ENCODE measurements around the gene LRP1B.

LRP1B gene

GRCh38 chr2:140942284-140942683 is 1188.5 kb downstream of the LRP1B start:
- no peak overlapping the region for H3K4me3 Mint-ChIP-seq
- H3K4me1 Mint-ChIP-seq: no peaks in the 10 kb centered on the region
- H3K27ac Mint-ChIP-seq: no peak overlapping the region
- no peaks in the 10 kb centered on the region for H3K9me3 Mint-ChIP-seq
- H3K27me3 Mint-ChIP-seq: no peaks in the 10 kb centered on the region
- no peaks in the 10 kb centered on the region for H3K36me3 Mint-ChIP-seq

DNA sequence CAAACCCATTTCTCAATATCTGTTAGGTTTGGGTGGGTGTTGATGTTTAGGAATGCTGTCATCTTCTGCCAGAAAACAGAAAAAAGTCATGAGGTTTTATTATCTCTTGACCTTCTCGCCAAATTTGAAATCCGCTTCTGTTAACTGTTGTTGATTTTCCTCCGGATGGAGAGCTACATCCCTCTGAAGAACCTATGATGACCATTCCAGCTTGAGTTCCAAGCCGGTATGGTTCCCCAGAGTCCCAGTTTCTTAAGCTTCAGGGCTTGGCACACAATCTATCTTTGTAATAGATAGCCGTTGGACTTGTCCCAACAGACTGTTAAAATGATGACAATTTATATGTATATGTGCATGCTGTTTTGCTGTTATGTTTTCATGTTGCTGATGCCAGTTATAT is 1201.0 kb downstream of the LRP1B start:
- H3K36me3 Mint-ChIP-seq: no peaks in the 10 kb centered on the region
- no peaks in the 10 kb centered on the region for H3K4me1 Mint-ChIP-seq
- H3K9me3 Mint-ChIP-seq: peaks cover 1% of the 10 kb centered on the region
- no peak overlapping the region for H3K4me3 Mint-ChIP-seq
- no peaks in the 10 kb centered on the region for H3K27me3 Mint-ChIP-seq
- no peak overlapping the region for H3K27ac Mint-ChIP-seq

DNA sequence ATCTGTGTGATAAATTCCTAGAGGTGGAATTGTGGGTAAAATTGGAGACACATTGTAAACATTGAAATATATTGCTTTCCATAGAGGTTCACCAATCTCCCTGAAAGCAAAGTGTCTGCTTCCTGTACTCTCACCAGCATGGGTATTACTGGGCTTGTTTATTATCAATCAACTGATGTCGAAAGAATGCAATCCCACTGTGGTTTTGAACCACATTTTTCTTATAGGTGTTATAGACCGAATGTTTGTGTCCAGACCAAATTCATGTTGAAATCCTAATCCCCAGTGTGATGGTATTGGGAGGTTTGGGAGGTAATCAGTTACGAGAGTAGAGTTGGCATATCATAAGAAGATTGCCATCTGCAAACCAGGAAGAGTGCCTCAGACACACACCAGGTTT is 1212.4 kb downstream of the LRP1B start:
- H3K9me3 Mint-ChIP-seq: no peaks in the 10 kb centered on the region
- H3K27me3 Mint-ChIP-seq: no peaks in the 10 kb centered on the region
- no peaks in the 10 kb centered on the region for H3K36me3 Mint-ChIP-seq
- H3K4me1 Mint-ChIP-seq: no peaks in the 10 kb centered on the region
- no peak overlapping the region for H3K4me3 Mint-ChIP-seq
- no peak overlapping the region for H3K27ac Mint-ChIP-seq

DNA sequence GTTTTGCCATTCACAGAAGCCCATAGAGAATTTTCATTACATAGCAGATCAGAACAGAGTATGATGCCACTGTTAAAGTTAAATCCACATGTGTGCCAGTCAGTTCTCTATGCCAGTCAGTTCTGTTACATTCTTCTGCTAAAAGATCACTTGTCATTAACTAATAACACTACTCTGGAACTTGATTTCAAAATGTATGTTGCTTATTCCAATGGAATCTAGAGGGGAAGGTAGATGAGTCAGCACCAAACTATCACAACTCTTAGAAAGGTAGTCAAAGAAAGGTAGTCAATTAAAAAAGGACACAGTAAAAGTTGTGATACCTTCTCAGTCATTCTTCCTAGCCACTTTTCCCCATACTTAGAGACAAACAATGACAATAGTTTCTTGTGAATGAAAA is 1214.4 kb downstream of the LRP1B start:
- Mint-ChIP-seq H3K36me3 (no peaks in the 10 kb centered on the region), H3K4me3 (no peak overlapping the region), H3K27me3 (no peaks in the 10 kb centered on the region), H3K4me1 (no peaks in the 10 kb centered on the region), H3K9me3 (no peaks in the 10 kb centered on the region), H3K27ac (no peak overlapping the region)

- Mint-ChIP-seq H3K27me3 (no peaks in the 10 kb centered on the region), H3K9me3 (peaks cover 6% of the 10 kb centered on the region), H3K36me3 (no peaks in the 10 kb centered on the region), H3K27ac (no peak overlapping the region), H3K4me1 (no peaks in the 10 kb centered on the region), H3K4me3 (no peak overlapping the region)
Observed at GRCh38 chr2:140910683-140911082, 1220.1 kb downstream of the LRP1B start.

DNA sequence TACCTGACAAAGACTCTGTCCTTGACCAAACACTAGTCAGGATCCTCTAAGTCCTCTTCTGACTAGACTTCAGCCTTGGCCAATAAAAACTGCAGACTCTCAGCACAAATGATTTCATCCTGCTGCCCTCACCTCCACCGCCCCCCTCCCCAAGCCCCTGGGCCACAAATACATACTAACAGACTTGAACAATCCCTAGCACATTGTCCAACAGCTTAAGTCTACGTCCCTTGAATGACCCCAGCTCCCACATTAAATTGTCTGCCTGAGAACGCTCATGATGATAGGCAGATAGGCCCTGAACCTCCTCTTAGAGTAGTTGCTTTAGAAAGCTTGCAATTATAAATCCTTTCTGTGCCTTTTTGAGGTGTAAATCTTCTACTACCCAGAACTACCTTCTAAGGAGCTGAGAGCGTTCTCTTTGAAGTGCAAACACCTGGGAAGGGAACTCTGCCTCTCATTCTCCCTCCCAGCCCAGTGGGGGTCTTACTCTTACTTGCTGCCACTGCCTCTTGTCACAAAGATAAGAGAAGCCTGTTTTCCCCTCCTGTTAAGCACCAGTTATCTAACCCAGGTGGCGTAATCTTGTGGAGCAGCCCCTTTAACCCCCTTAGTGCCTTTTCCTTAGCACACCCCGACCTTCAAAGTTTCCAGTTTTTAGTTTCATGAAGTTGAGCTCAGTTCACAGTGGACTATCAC is 1225.6 kb downstream of the LRP1B start:
- Mint-ChIP-seq H3K9me3 (peaks cover 6% of the 10 kb centered on the region), H3K4me1 (no peaks in the 10 kb centered on the region), H3K27ac (no peak overlapping the region), H3K27me3 (no peaks in the 10 kb centered on the region), H3K4me3 (no peak overlapping the region), H3K36me3 (no peaks in the 10 kb centered on the region)

DNA sequence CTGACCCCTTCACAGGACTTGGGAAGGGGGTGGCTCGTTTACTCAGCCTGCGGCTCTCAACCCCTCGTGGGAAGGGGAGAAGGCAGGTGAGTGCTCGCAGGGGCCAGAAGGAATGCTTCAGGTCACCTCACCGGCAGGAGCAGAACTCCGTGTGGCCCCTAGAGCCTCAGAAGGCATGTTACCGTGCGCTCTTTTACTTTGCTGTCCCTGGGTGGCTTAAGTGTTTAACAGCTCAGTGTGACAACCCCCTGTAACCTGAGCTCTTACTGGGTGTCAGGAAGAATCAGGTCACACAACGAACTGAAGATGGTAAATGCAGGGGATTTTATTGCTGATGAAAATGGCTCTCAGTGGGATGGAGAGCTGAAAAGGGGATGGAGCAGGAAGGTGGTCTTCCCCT is 1235.4 kb downstream of the LRP1B start:
- Mint-ChIP-seq H3K4me1 (no peaks in the 10 kb centered on the region), H3K9me3 (peaks cover 12% of the 10 kb centered on the region), H3K36me3 (no peaks in the 10 kb centered on the region), H3K4me3 (no peak overlapping the region), H3K27ac (no peak overlapping the region), H3K27me3 (no peaks in the 10 kb centered on the region)

GRCh38 chr2:140893685-140894084 is 1237.1 kb downstream of the LRP1B start:
- no peaks in the 10 kb centered on the region for H3K36me3 Mint-ChIP-seq
- no peak overlapping the region for H3K4me3 Mint-ChIP-seq
- H3K27me3 Mint-ChIP-seq: no peaks in the 10 kb centered on the region
- H3K4me1 Mint-ChIP-seq: no peaks in the 10 kb centered on the region
- H3K9me3 Mint-ChIP-seq: peaks cover 12% of the 10 kb centered on the region
- H3K27ac Mint-ChIP-seq: no peak overlapping the region

GRCh38 chr2:140892911-140893637 is 1237.7 kb downstream of the LRP1B start:
- Mint-ChIP-seq H3K27me3 (no peaks in the 10 kb centered on the region), H3K4me1 (no peaks in the 10 kb centered on the region), H3K9me3 (peaks cover 12% of the 10 kb centered on the region), H3K27ac (no peak overlapping the region), H3K36me3 (no peaks in the 10 kb centered on the region), H3K4me3 (no peak overlapping the region)

- peaks cover 12% of the 10 kb centered on the region for H3K9me3 Mint-ChIP-seq
- H3K27ac Mint-ChIP-seq: no peak overlapping the region
- no peak overlapping the region for H3K4me3 Mint-ChIP-seq
- H3K4me1 Mint-ChIP-seq: no peaks in the 10 kb centered on the region
- no peaks in the 10 kb centered on the region for H3K36me3 Mint-ChIP-seq
- no peaks in the 10 kb centered on the region for H3K27me3 Mint-ChIP-seq
Observed at GRCh38 chr2:140892436-140892835, 1238.4 kb downstream of the LRP1B start.

DNA sequence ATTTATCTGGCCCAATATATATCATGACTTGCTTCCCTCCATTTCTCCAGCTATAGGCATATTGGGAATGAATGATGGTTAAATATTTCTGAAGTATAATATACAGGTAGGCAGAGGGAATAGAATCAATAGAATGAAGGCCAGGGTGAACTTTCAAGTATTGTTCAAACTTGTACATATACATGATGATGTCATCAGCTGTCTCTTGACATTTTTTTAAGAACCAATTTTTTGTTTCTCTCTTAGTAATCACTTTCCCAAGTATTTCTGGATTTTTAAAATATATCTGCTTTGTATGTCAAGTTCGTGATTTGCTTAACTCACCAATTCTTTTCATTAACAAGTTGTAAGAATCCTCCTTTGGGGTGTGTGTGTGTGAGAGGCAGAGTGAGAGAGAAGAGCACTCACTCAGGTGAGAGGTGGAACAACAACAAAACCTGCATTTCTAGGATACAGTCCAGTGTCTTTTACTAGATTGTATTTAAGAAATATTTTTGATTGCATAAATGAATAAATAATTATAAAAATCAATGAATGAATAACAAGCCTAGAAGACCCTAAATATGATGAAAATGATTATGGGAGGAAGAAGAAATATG is 1239.1 kb downstream of the LRP1B start:
- no peaks in the 10 kb centered on the region for H3K36me3 Mint-ChIP-seq
- H3K4me3 Mint-ChIP-seq: no peak overlapping the region
- H3K4me1 Mint-ChIP-seq: no peaks in the 10 kb centered on the region
- H3K27me3 Mint-ChIP-seq: no peaks in the 10 kb centered on the region
- no peak overlapping the region for H3K27ac Mint-ChIP-seq
- peaks cover 12% of the 10 kb centered on the region for H3K9me3 Mint-ChIP-seq

DNA sequence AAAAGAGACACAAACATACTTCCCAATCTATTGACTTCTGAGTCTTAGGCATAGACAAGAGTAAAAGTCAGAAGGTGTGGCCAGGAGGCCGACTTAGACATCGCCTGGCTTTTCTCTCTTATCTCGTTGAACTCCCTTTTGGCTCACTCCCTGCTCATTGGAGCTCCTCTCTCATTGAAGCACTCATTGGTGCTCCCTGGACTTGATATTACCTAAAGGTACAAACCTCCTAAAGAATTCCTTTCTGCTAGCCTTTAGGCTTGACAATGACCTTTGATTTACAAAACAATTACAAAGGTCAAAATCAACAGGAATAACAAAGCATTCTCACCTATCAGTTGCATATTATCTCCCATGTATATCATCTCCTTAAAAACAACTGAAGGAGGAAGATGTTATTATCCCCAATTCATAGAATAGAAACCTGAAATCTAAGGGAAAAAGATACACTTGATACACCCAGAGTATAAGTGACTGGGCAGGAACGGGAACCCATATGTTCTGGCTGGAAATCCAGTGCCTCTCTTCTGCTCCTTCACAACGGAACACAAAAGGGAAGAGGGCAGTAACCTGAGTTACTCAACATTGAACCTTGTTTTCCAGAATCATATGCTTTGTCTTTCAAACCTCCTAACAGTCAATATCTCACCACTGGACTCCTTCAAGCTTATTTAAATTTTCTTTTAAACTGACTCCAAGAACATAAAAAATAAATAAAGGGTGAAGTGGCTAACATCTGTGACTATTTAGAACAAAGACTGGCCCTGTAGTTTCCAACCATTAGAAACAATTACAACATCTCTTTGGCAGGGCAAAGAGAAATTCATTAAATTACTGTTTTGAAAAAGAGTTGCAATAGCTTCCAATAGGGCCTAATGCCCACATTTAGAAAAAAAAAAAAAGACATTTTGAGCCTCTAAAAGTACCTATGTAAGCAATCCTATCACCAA is 1247.9 kb downstream of the LRP1B start:
- Mint-ChIP-seq H3K4me1 (no peaks in the 10 kb centered on the region), H3K9me3 (no peaks in the 10 kb centered on the region), H3K27me3 (no peaks in the 10 kb centered on the region)

GRCh38 chr2:140880573-140880972 is 1250.2 kb downstream of the LRP1B start:
- Mint-ChIP-seq H3K27me3 (no peaks in the 10 kb centered on the region), H3K36me3 (no peaks in the 10 kb centered on the region), H3K9me3 (peaks cover 4% of the 10 kb centered on the region), H3K4me1 (no peaks in the 10 kb centered on the region), H3K27ac (no peak overlapping the region), H3K4me3 (no peak overlapping the region)

More for the DNA sequence above, 1247.9 kb downstream of the LRP1B start:
- H3K4me3 Mint-ChIP-seq: no peak overlapping the region
- no peak overlapping the region for H3K27ac Mint-ChIP-seq
- H3K36me3 Mint-ChIP-seq: no peaks in the 10 kb centered on the region

- Mint-ChIP-seq H3K4me1 (no peaks in the 10 kb centered on the region), H3K27ac (no peak overlapping the region), H3K27me3 (no peaks in the 10 kb centered on the region)
Observed at GRCh38 chr2:140876015-140876414, 1254.8 kb downstream of the LRP1B start.

DNA sequence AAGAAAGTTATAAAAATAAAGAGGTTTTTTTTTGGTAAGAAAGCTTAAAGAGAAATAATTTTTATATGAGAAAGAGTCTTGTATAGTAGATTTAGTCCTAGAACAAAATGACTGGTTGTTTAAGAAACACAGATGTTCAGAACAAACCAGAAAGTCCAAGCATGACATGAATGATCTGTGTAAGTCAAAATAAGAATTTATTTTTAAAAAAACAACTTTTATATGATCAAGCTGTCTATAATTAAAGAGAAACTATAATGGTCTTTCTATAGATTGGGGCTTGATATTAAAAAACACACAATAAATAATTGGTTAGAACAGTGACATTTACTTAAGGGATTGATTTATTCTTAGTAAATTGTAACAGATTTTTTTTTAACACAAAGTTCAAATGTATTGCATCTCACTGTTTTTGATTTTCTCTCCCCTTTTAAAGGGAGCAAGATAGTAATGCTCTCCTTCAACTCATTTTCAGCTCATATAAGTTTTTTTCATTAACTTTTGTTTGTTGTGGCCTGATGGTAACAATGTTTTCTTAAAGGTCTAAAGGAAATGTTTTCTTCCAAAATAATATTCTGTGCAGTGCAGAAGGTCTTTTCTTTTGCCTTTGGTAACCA is 1256.8 kb downstream of the LRP1B start:
- H3K4me1 Mint-ChIP-seq: no peaks in the 10 kb centered on the region
- no peaks in the 10 kb centered on the region for H3K36me3 Mint-ChIP-seq
- H3K4me3 Mint-ChIP-seq: no peak overlapping the region
- H3K27me3 Mint-ChIP-seq: no peaks in the 10 kb centered on the region
- H3K9me3 Mint-ChIP-seq: peaks cover 9% of the 10 kb centered on the region
- no peak overlapping the region for H3K27ac Mint-ChIP-seq

More at GRCh38 chr2:140876015-140876414, 1254.8 kb downstream of the LRP1B start:
- Mint-ChIP-seq H3K36me3 (no peaks in the 10 kb centered on the region), H3K9me3 (peaks cover 4% of the 10 kb centered on the region), H3K4me3 (no peak overlapping the region)
